Measurements from ENCODE around the gene DIAPH2.

GRCh38 chrX:97315939-97316338 lies 631.3 kb downstream of the DIAPH2 start:
- TF ChIP-seq CTCF (IDR thresholded peaks at IDR 0.05) (no peak), EZH2 (IDR thresholded peaks at IDR 0.05; ENCODE audit: borderline replicate concordance, insufficient read depth, low read depth, low read length, poor library complexity, severe bottlenecking) (no peak)

All from B cell (primary cell).